C4-2B (cell line): ENCODE data around the gene DIDO1.

ENCODE experiments used
- CTCF ChIP-seq: fragments of 450-650 bp; conservative IDR thresholded peaks from 2 replicates; pipeline ENCODE4 v1.5.1; 2017; ENCODE audit warnings: mild to moderate bottlenecking
- ZFX ChIP-seq: fragments of 450-650 bp; IDR thresholded peaks from 2 replicates; pipeline ENCODE4 v1.6.1; 2017

DNA sequence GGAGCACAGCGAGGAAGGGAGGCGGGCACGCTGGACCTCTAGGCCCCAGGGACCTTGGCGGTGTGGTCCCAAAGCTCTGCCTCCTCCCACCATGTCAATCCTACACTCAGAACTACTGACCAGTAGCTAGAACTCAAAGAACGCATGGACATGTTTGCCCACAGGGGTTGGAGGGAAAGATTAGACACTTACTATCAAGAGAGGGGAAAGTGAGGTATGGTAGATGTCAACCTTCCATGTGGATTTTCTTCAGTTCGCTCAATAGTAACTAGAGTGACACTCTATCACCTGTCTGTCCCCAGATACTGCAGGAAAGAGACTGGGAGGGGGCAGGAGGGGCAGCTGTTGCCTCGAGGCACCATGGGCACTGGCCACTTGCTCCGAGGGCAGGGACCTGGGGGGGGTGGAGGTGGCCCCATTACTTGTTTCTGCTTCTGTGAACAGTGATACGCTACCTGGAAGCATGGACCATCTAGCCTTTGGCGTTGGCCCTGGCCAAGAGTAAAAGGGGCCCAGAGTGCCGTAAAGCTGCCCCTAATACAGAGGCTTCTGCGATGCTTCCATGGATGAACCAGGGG lies 912 bp upstream of the DIDO1 start:
- TF ChIP-seq CTCF: no peak
- no peak for TF ChIP-seq ZFX
